Omental fat pad (tissue), 4 donors: ENCODE results near the gene TMEM120B. TPM values are rescaled to one million over a fixed set of nuclear protein-coding genes. Genes with fewer than 3 reads are reported as not detected.
"Not testable (repeated sequence)": the region's sequence is repeated elsewhere in the genome, so short reads cannot be mapped to it uniquely, and the experiment has no call there.

ENCODE experiments used
- ATAC-seq: fragments of 150-250 bp; one replicate; pipeline ENCODE4 v1.9.1; 2016; ENCODE audit warnings: mild to moderate bottlenecking, moderate library complexity; ENCODE audit not compliant: low FRiP score
- DNase-seq: peaks from one replicate; pipeline ENCODE4 v3.0.0-alpha.2; 2019; ENCODE audit warnings: low spot score
- CTCF ChIP-seq, 3 donors: fragments of 450-650 bp; IDR thresholded peaks; one replicate each; pipeline ENCODE4 v1.5.1; 2016 to 2017; ENCODE audit warnings: antibody characterized with exemption in 3 of 3, mild to moderate bottlenecking in 3 of 3, moderate library complexity in 2 of 3
- total RNA-seq, 4 donors: library from RNA; depleted of rRNA; stranded (reverse); fragments of >200 nt; gene quantifications; one replicate each; pipeline ENCODE4 v1.1.0, GENCODE V29; 2016

TMEM120B gene
- total RNA-seq, 4 donors from 2014 or later: 4.9 to 10.7 (median 5.7) TPM

GRCh38 chr12:121731473-121731872 lies 18.9 kb downstream of the TMEM120B start:
- no peak for TF ChIP-seq CTCF (IDR thresholded peaks at IDR 0.05)
- no peak for ATAC-seq
- DNase-seq: no peak

- ATAC-seq (no peak), DNase-seq (no peak)
- TF ChIP-seq CTCF (IDR thresholded peaks at IDR 0.05): no peak
These were observed 21.3 kb downstream of the TMEM120B start for GRCh38 chr12:121733849-121734248.

- ATAC-seq: no peak
- no peak for DNase-seq
These were observed 25.8 kb downstream of the TMEM120B start for GRCh38 chr12:121738340-121738858.

GRCh38 chr12:121740847-121741246 lies 28.3 kb downstream of the TMEM120B start:
- no peak for ATAC-seq
- no peak for TF ChIP-seq CTCF (IDR thresholded peaks at IDR 0.05)
- no peak for DNase-seq

More at GRCh38 chr12:121738340-121738858, 25.8 kb downstream of the TMEM120B start:
- no peak for TF ChIP-seq CTCF (IDR thresholded peaks at IDR 0.05)

- TF ChIP-seq CTCF (IDR thresholded peaks at IDR 0.05): no peak
- no peak for ATAC-seq
These were observed 29.2 kb downstream of the TMEM120B start for GRCh38 chr12:121741743-121742142.

GRCh38 chr12:121745545-121745944 lies 33.0 kb downstream of the TMEM120B start:
- DNase-seq, ATAC-seq: not testable (repeated sequence)

More at GRCh38 chr12:121741743-121742142, 29.2 kb downstream of the TMEM120B start:
- DNase-seq: no peak

GRCh38 chr12:121748218-121748570 lies 35.6 kb downstream of the TMEM120B start:
- ATAC-seq (no peak), DNase-seq (no peak)
- no peak for TF ChIP-seq CTCF (IDR thresholded peaks at IDR 0.05)
